ENCODE results near the gene NPTXR. TPM values are rescaled to one million over a fixed set of nuclear protein-coding genes. Genes with fewer than 3 reads are reported as not detected.

Gene NPTXR
- total RNA-seq, 2 donors from 2014 or later, result 2.1 to 2.5 TPM

DNA sequence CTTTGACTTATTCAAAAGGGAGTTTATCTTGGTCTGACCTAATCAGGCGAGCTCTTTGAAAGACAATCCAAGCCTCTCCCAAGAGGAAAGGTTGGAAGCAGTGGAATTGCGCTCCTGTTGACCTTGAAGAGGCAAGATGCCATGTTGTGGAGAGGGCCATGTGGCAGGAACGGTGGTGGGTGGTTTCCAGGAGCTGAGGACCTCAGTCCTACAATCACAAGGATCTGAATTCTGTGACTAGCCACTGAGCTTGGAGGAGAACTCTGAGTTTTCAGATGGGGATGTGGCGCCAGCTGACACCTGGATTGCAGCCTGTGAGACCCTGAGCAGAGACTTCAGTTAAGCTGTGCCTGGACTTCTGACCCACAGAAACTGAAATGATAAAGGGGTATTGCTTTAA lies 34.2 kb upstream of the NPTXR start:
- Mint-ChIP-seq H3K9me3 (peaks cover 3% of the 10 kb centered on the region), H3K36me3 (ENCODE audit: low read depth) (no peaks in the 10 kb centered on the region), H3K4me1 (peaks cover 9% of the 10 kb centered on the region), H3K27ac (no peak overlapping the region), H3K27me3 (ENCODE audit: insufficient read depth) (peaks cover 36% of the 10 kb centered on the region), H3K4me3 (no peak overlapping the region)
- 92 to 93% methylated on average over 4 of the region's 4 CpGs for WGBS, 2 experiments (ENCODE audit: insufficient coverage in 1 of 2, insufficient read length in 1 of 2)
- Histone ChIP-seq H3K4me3 (ENCODE audit: low read length) (no peak overlapping the region), H3K9ac (ENCODE audit: extremely low read depth, low read length, poor library complexity, severe bottlenecking) (no peak overlapping the region), H3K36me3 (ENCODE audit: control insufficient read depth, insufficient read depth, low read length) (no peaks in the 10 kb centered on the region), H3K9me3 (ENCODE audit: control insufficient read depth, low read length) (no peaks in the 10 kb centered on the region), H3K27me3 (ENCODE audit: control insufficient read depth, insufficient read depth, low read length, poor library complexity, severe bottlenecking) (peaks cover 16% of the 10 kb centered on the region), H3K4me1 (ENCODE audit: control insufficient read depth, insufficient read depth, low read length) (peaks cover 6% of the 10 kb centered on the region), H3K27ac (ENCODE audit: low read depth, low read length) (no peak overlapping the region)
- TF ChIP-seq, protein P1, sequence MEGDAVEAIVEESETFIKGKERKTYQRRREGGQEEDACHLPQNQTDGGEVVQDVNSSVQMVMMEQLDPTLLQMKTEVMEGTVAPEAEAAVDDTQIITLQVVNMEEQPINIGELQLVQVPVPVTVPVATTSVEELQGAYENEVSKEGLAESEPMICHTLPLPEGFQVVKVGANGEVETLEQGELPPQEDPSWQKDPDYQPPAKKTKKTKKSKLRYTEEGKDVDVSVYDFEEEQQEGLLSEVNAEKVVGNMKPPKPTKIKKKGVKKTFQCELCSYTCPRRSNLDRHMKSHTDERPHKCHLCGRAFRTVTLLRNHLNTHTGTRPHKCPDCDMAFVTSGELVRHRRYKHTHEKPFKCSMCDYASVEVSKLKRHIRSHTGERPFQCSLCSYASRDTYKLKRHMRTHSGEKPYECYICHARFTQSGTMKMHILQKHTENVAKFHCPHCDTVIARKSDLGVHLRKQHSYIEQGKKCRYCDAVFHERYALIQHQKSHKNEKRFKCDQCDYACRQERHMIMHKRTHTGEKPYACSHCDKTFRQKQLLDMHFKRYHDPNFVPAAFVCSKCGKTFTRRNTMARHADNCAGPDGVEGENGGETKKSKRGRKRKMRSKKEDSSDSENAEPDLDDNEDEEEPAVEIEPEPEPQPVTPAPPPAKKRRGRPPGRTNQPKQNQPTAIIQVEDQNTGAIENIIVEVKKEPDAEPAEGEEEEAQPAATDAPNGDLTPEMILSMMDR (conservative IDR thresholded peaks at IDR 0.05), result no peak
- DNase-seq, result no peak

DNA sequence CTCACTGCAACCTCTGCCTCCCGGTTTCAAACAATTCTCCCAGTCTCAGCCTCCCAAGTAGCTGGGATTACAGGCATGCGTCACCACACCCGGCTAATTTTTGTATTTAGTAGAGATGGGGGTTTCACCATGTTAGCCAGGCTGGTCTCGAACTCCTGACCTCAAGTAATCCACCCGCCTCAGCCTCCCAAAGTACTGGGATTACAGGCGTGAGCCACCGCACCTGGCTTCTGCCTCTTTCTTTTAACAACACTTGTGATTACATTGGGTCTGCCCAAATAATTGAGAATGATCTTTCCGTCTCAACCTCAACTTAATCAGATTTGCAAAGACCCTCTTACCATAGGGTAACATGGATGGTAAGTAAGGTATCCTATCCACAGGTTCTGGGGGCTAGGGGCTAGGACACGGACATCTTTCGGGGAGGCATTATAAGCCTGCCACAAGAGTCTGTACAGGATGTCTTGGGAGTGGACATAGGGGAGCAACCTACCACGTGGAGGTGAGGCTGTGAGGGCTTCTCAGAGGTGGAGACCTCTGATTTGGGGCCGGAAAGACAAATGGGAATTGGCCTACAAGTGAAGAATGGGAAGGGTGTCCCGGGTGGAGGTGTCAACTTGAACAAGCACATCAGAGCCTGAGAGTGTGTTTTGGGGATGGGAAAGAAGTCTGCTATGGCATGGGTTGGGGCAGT lies 30.8 kb upstream of the NPTXR start:
- Mint-ChIP-seq H3K9me3 (peaks cover 3% of the 10 kb centered on the region), H3K27me3 (ENCODE audit: insufficient read depth) (peaks cover 41% of the 10 kb centered on the region), H3K27ac (no peak overlapping the region), H3K4me1 (peaks cover 16% of the 10 kb centered on the region), H3K4me3 (no peak overlapping the region), H3K36me3 (ENCODE audit: low read depth) (no peaks in the 10 kb centered on the region)
- Histone ChIP-seq H3K9me3 (ENCODE audit: control insufficient read depth, low read length) (no peaks in the 10 kb centered on the region), H3K36me3 (ENCODE audit: control insufficient read depth, insufficient read depth, low read length) (peaks cover 4% of the 10 kb centered on the region), H3K9ac (ENCODE audit: extremely low read depth, low read length, poor library complexity, severe bottlenecking) (no peak overlapping the region), H3K4me3 (ENCODE audit: low read length) (no peak overlapping the region), H3K4me1 (ENCODE audit: control insufficient read depth, insufficient read depth, low read length) (peaks cover 6% of the 10 kb centered on the region), H3K27ac (ENCODE audit: low read depth, low read length) (no peak overlapping the region), H3K27me3 (ENCODE audit: control insufficient read depth, insufficient read depth, low read length, poor library complexity, severe bottlenecking) (peaks cover 16% of the 10 kb centered on the region)
- TF ChIP-seq, protein P1 (conservative IDR thresholded peaks at IDR 0.05), result no peak
- WGBS, 2 experiments (ENCODE audit: insufficient coverage in 1 of 2, insufficient read length in 1 of 2), result 93 to 94% methylated on average over 7 to 13 of the region's 13 CpGs
- DNase-seq, result no peak

DNA sequence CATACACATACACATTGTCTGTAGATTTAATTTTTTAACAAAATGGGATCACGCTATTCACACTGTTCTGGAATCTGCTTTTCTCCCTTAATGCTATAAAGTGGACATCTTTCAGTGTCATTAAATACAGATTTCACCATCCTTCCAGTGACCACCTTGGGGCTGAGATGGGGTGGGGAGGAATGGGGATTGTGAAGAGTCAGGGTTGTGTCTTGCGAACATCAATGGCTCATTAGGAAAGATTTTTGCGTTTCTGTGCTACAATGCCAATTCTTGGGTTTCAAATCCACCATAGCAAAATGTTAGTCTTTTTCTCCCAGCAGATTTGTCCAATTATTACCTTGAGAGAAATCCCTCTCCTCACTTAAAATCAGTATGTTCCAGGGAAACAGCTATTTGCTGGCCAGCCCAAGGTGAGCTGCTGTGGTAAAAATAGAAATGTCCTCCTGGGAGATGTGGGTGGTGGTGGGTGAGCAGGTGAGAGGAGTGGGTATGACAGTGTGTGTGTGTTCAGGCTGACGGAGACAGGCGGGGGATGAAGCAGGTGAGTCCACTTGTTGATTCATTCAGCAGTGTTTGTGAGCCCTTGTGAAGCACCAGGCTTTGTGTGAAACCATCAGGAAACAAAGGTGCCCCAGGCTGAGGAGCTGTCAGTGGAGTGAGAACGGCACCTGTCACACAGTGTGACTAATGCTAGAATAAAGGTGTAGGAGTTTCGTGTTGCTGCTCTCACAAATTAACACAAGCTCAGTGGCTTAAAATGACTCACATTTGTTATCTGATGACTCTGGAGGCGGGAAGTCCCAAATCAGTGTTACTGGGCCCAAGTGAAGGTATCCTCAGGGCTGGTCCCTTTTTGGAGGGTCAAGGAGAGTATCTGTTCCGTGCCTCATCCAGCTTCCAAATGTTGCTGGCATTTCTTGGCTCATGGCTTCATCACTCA lies 29.9 kb upstream of the NPTXR start:
- no peak overlapping the region for H3K27ac ChIP-seq (ENCODE audit: low read depth, low read length)
- H3K9ac ChIP-seq (ENCODE audit: extremely low read depth, low read length, poor library complexity, severe bottlenecking), result no peak overlapping the region
- H3K9me3 ChIP-seq (ENCODE audit: control insufficient read depth, low read length), result no peaks in the 10 kb centered on the region
- H3K36me3 Mint-ChIP-seq (ENCODE audit: low read depth), result no peaks in the 10 kb centered on the region
- peak; percentile 62 for DNase-seq
- 80 to 85% methylated on average over 9 of the region's 9 CpGs for WGBS, 2 experiments (ENCODE audit: insufficient coverage in 1 of 2, insufficient read length in 1 of 2)
- H3K27me3 Mint-ChIP-seq (ENCODE audit: insufficient read depth), result peaks cover 39% of the 10 kb centered on the region
- H3K36me3 ChIP-seq (ENCODE audit: control insufficient read depth, insufficient read depth, low read length), result peaks cover 7% of the 10 kb centered on the region
- peaks cover 9% of the 10 kb centered on the region for H3K27me3 ChIP-seq (ENCODE audit: control insufficient read depth, insufficient read depth, low read length, poor library complexity, severe bottlenecking)
- H3K4me3 ChIP-seq (ENCODE audit: low read length), result peak overlapping the region; percentile 85
- no peak overlapping the region for H3K27ac Mint-ChIP-seq
- peaks cover 16% of the 10 kb centered on the region for H3K4me1 Mint-ChIP-seq
- H3K9me3 Mint-ChIP-seq, result peaks cover 3% of the 10 kb centered on the region
- peak overlapping the region; percentile 86 for H3K4me3 Mint-ChIP-seq
- TF ChIP-seq, protein P1 (conservative IDR thresholded peaks at IDR 0.05), result no peak
- H3K4me1 ChIP-seq (ENCODE audit: control insufficient read depth, insufficient read depth, low read length), result peaks cover 6% of the 10 kb centered on the region

All from endodermal cell (in vitro differentiated cells).